Transverse colon (tissue), 4 donors: ENCODE measurements around the gene TNFRSF17.
"Not testable (repeated sequence)": the region's sequence is repeated elsewhere in the genome, so short reads cannot be mapped to it uniquely, and the experiment has no call there.

Source experiments
- POLR2AphosphoS5 ChIP-seq, 3 donors: sonication (generic); formaldehyde crosslinking; IDR thresholded peaks; one replicate each; pipeline ENCODE4 v1.6.1; 2016; ENCODE audit warnings: antibody characterized with exemption in 3 of 3
- TF ChIP-seq, protein P1 (sequence below), 5 experiments: fragments of 200-600 bp in 3 of 5; fragments of 450-650 bp in 2 of 5; sonication (generic) in 3 of 5; IDR thresholded peaks; 1 replicate in 2 of 5; 2 replicates in 3 of 5; pipeline ENCODE4 v1.5.1; 2016 to 2017; ENCODE audit warnings: antibody characterized with exemption in 5 of 5, inconsistent platforms in 3 of 5, mild to moderate bottlenecking in 2 of 5, moderate library complexity in 1 of 5

DNA sequence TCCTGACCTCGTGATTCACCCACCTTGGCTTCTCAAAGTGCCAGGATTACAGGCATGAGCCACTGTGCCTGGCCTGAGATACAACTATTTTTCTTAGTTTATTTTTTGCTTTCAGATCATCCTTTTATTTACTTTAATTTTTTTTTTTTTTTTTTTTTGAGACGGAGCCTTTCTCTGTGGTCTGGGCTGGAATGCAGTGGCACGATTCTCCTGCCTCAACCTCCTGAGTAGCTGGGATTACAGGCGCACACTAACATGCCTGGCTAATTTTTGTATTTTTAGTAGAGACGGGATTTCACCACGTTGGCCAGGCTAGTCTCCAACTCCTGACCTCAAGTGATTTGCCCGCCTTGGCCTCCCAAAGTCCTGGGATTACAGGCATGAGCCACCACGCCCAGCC lies 11.4 kb upstream of the TNFRSF17 start:
- TF ChIP-seq, protein P1, sequence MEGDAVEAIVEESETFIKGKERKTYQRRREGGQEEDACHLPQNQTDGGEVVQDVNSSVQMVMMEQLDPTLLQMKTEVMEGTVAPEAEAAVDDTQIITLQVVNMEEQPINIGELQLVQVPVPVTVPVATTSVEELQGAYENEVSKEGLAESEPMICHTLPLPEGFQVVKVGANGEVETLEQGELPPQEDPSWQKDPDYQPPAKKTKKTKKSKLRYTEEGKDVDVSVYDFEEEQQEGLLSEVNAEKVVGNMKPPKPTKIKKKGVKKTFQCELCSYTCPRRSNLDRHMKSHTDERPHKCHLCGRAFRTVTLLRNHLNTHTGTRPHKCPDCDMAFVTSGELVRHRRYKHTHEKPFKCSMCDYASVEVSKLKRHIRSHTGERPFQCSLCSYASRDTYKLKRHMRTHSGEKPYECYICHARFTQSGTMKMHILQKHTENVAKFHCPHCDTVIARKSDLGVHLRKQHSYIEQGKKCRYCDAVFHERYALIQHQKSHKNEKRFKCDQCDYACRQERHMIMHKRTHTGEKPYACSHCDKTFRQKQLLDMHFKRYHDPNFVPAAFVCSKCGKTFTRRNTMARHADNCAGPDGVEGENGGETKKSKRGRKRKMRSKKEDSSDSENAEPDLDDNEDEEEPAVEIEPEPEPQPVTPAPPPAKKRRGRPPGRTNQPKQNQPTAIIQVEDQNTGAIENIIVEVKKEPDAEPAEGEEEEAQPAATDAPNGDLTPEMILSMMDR (IDR thresholded peaks at IDR 0.05) = not testable (repeated sequence)
- TF ChIP-seq POLR2AphosphoS5 (IDR thresholded peaks at IDR 0.05) = not testable (repeated sequence)
